HepG2 (cell line): ENCODE data around the gene FAM83F. TPM values are rescaled to one million over a fixed set of nuclear protein-coding genes. Genes with fewer than 3 reads are reported as not detected.

Source experiments
- ATF4 ChIP-seq, 2 experiments: fragments of 450-650 bp in 1 of 2; sonication (generic) in 1 of 2; formaldehyde crosslinking; IDR thresholded peaks; 2 replicates each; pipeline versions ENCODE4 v1.5.0 to v1.8.0; 2020 to 2022; ENCODE audit warnings: mild to moderate bottlenecking in 1 of 2, missing genetic modification reagents in 1 of 2
- CC2D1A ChIP-seq: sonication (generic); formaldehyde crosslinking; IDR thresholded peaks from 2 replicates; pipeline ENCODE4 v1.8.1; 2023; ENCODE audit warnings: mild to moderate bottlenecking, missing genetic modification reagents
- CCDC6 ChIP-seq: sonication (generic); formaldehyde crosslinking; IDR thresholded peaks from 2 replicates; pipeline ENCODE4 v1.8.1; 2022; ENCODE audit warnings: mild to moderate bottlenecking, missing genetic modification reagents, moderate library complexity
- ELF3 ChIP-seq: IDR thresholded peaks from 2 replicates; pipeline ENCODE4 v1.6.1; 2016; ENCODE audit warnings: missing genetic modification reagents, missing compliant biosample characterization
- HIVEP1 ChIP-seq: sonication (generic); formaldehyde crosslinking; IDR thresholded peaks from 2 replicates; pipeline ENCODE4 v1.4.0; 2020; ENCODE audit warnings: mild to moderate bottlenecking, missing genetic modification reagents
- HOXD1 ChIP-seq: sonication (generic); formaldehyde crosslinking; IDR thresholded peaks from 2 replicates; pipeline ENCODE4 v1.5.0; 2020; ENCODE audit warnings: missing genetic modification reagents
- MED8 ChIP-seq: sonication (generic); formaldehyde crosslinking; IDR thresholded peaks from 2 replicates; pipeline ENCODE4 v1.8.1; 2023; ENCODE audit warnings: mild to moderate bottlenecking, missing genetic modification reagents; ENCODE audit not compliant: insufficient replicate concordance
- PHB2 ChIP-seq: fragments of 450-650 bp; IDR thresholded peaks from 2 replicates; pipeline ENCODE4 v1.6.1; 2018; ENCODE audit not compliant: partially characterized antibody
- PRMT3 ChIP-seq: sonication (generic); formaldehyde crosslinking; IDR thresholded peaks from 2 replicates; pipeline ENCODE4 v1.8.1; 2022; ENCODE audit warnings: low read depth, mild to moderate bottlenecking, moderate library complexity, missing genetic modification reagents, borderline replicate concordance
- RXRA ChIP-seq: sonication (generic); formaldehyde crosslinking; IDR thresholded peaks from 2 replicates; pipeline ENCODE4 v1.5.1; 2020; ENCODE audit warnings: missing genetic modification reagents
- THAP7 ChIP-seq: sonication (generic); formaldehyde crosslinking; IDR thresholded peaks from 2 replicates; pipeline ENCODE4 v1.8.1; 2023; ENCODE audit warnings: mild to moderate bottlenecking, missing genetic modification reagents
- YY1 ChIP-seq: IDR thresholded peaks from 2 replicates; pipeline ENCODE4 v1.6.1; 2011; ENCODE audit warnings: low read length, low read depth, moderate library complexity, mild to moderate bottlenecking; ENCODE audit not compliant: insufficient read depth, insufficient replicate concordance
- ZFP36L1 ChIP-seq: sonication (generic); formaldehyde crosslinking; IDR thresholded peaks from 2 replicates; pipeline ENCODE4 v1.8.0; 2022; ENCODE audit warnings: mild to moderate bottlenecking, missing genetic modification reagents, moderate library complexity
- ZFP36L2 ChIP-seq: sonication (generic); formaldehyde crosslinking; IDR thresholded peaks from 2 replicates; pipeline ENCODE4 v1.4.0; 2020; ENCODE audit warnings: missing genetic modification reagents
- ZNF232 ChIP-seq: sonication (generic); formaldehyde crosslinking; IDR thresholded peaks from 2 replicates; pipeline ENCODE4 v1.4.0; 2020; ENCODE audit warnings: missing genetic modification reagents, borderline replicate concordance
- ZNF331 ChIP-seq: sonication (generic); formaldehyde crosslinking; IDR thresholded peaks from 2 replicates; pipeline ENCODE4 v1.4.0; 2020; ENCODE audit warnings: missing genetic modification reagents
- ZNF333 ChIP-seq: sonication (generic); formaldehyde crosslinking; IDR thresholded peaks from 2 replicates; pipeline ENCODE4 v1.4.0; 2020; ENCODE audit warnings: mild to moderate bottlenecking, missing genetic modification reagents, borderline replicate concordance
- ZNF367 ChIP-seq: sonication (generic); formaldehyde crosslinking; IDR thresholded peaks from 2 replicates; pipeline ENCODE4 v1.4.0; 2020; ENCODE audit warnings: missing genetic modification reagents, borderline replicate concordance
- ZNF407 ChIP-seq: sonication (generic); formaldehyde crosslinking; IDR thresholded peaks from one replicate; pipeline ENCODE4 v1.5.1; 2020; ENCODE audit warnings: mild to moderate bottlenecking, missing genetic modification reagents; ENCODE audit errors: not compliant biosample characterization
- ZNF670 ChIP-seq: sonication (generic); formaldehyde crosslinking; IDR thresholded peaks from 2 replicates; pipeline ENCODE4 v1.8.0; 2022; ENCODE audit warnings: mild to moderate bottlenecking, missing genetic modification reagents, borderline replicate concordance
- ZSCAN25 ChIP-seq: sonication (generic); formaldehyde crosslinking; IDR thresholded peaks from 2 replicates; pipeline ENCODE4 v1.8.0; 2022; ENCODE audit warnings: mild to moderate bottlenecking, missing genetic modification reagents
- polyA plus RNA-seq, 8 experiments: library from polyadenylated mRNA; depleted of rRNA in 3 of 8; stranded (reverse) in 7 of 8; unstranded in 1 of 8; fragments of >200 nt; fragmentation: Illumina TruSeq in 4 of 8; extraction: Trizol in 4 of 8; gene quantifications; 2 replicates each; pipeline versions ENCODE4 v1.2.1 to v1.2.3, GENCODE V29; 2011 to 2016; ENCODE audit warnings: low read depth in 4 of 8, missing spikeins in 1 of 8, mixed read lengths in 1 of 8; ENCODE audit not compliant: insufficient read depth in 1 of 8
- total RNA-seq, 5 experiments: library from RNA; depleted of rRNA; stranded (reverse); fragments of >200 nt; fragmentation: Illumina TruSeq; extraction: Trizol; gene quantifications; 2 replicates each; pipeline ENCODE4 v1.2.3, GENCODE V29; 2016; ENCODE audit warnings: low read depth in 1 of 5

The FAM83F gene
- total and polyA plus RNA-seq, 2 of the 13 experiments (the other 11 are each of a cell fraction or from before 2014, with no cell fraction given) = not detected

GRCh38 chr22:40044102-40044869 is 49.5 kb downstream of the FAM83F start (continued):
- TF ChIP-seq ATF4 (CRISPR knock-in tag; IDR thresholded peaks at IDR 0.05) = no peak
- TF ChIP-seq ZNF407 (CRISPR knock-in tag) = no peak
- no peak for TF ChIP-seq ELF3 (CRISPR knock-in tag)
- TF ChIP-seq ZNF232 (CRISPR knock-in tag) = no peak
- TF ChIP-seq HOXD1 (CRISPR knock-in tag) = no peak
- TF ChIP-seq HIVEP1 (CRISPR knock-in tag) = no peak
- no peak for TF ChIP-seq CC2D1A (CRISPR knock-in tag)
- TF ChIP-seq ZNF333 (CRISPR knock-in tag) = no peak
- no peak for TF ChIP-seq ZFP36L1 (CRISPR knock-in tag)
- no peak for TF ChIP-seq ZSCAN25 (CRISPR knock-in tag)
- no peak for TF ChIP-seq THAP7 (CRISPR knock-in tag)
- TF ChIP-seq ZNF670 = no peak
- TF ChIP-seq ZNF367 (CRISPR knock-in tag) = no peak
- no peak for TF ChIP-seq CCDC6 (CRISPR knock-in tag)
- TF ChIP-seq ZFP36L2 (CRISPR knock-in tag) = no peak
- no peak for TF ChIP-seq PRMT3
- no peak for TF ChIP-seq ZNF331 (CRISPR knock-in tag)
- TF ChIP-seq MED8 (CRISPR knock-in tag) = no peak
- TF ChIP-seq RXRA (CRISPR knock-in tag) = peak; percentile 45; the same call in 1 of the 2 replicates
- no peak for TF ChIP-seq PHB2
- TF ChIP-seq YY1 = peak; percentile 86
